Measurements from ENCODE around the gene MINK1. TPM values are rescaled to one million over a fixed set of nuclear protein-coding genes. Genes with fewer than 3 reads are reported as not detected.
"Not testable (repeated sequence)": the region's sequence is repeated elsewhere in the genome, so short reads cannot be mapped to it uniquely, and the experiment has no call there.

The MINK1 gene
- total RNA-seq, 1 donor from 2014 or later, result 65.3 TPM

GRCh38 chr17:4852567-4853207, 19.5 kb downstream of the MINK1 start:
- POLR2A ChIA-PET, result interaction anchor here (0.6 kb wide), 1 partner anchor 96 kb away, joined by 6 read pairs; the partner anchor contains the start of gene PFN1
- peaks cover 9% of the 10 kb centered on the region for H3K4me1 Mint-ChIP-seq

DNA sequence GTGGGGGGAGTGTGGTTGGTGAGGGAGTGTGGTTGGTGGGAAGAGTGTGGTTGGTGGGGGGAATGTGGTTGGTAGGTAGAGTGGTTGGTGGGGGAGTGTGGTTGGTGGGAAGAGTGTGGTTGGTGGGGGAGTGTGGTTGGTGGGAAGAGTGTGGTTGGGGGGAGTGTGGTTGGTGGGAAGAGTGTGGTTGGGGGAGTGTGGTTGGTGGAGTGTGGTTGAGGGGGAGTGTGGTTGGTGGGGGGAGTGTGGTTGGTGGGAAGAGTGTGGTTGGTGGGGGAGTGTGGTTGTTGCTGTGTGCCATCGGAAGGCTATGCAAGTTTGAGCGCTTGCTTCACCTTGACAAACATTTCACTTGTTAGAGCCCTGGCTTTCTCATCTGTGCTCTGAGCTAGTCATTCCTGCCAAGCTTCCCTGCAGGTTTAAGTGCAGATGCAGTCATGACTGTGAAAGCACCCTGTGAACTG, 20.1 kb downstream of the MINK1 start:
- Mint-ChIP-seq H3K4me1 (peaks cover 10% of the 10 kb centered on the region), H3K36me3 (ENCODE audit: low read depth) (peaks cover 24% of the 10 kb centered on the region), H3K4me3 (no peak overlapping the region), H3K27me3 (no peaks in the 10 kb centered on the region), H3K27ac (no peak overlapping the region), H3K9me3 (no peaks in the 10 kb centered on the region)
- no peak for DNase-seq
- no peak for ATAC-seq (ENCODE audit: low read depth)
- TF ChIP-seq, protein P1, sequence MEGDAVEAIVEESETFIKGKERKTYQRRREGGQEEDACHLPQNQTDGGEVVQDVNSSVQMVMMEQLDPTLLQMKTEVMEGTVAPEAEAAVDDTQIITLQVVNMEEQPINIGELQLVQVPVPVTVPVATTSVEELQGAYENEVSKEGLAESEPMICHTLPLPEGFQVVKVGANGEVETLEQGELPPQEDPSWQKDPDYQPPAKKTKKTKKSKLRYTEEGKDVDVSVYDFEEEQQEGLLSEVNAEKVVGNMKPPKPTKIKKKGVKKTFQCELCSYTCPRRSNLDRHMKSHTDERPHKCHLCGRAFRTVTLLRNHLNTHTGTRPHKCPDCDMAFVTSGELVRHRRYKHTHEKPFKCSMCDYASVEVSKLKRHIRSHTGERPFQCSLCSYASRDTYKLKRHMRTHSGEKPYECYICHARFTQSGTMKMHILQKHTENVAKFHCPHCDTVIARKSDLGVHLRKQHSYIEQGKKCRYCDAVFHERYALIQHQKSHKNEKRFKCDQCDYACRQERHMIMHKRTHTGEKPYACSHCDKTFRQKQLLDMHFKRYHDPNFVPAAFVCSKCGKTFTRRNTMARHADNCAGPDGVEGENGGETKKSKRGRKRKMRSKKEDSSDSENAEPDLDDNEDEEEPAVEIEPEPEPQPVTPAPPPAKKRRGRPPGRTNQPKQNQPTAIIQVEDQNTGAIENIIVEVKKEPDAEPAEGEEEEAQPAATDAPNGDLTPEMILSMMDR (IDR thresholded peaks at IDR 0.05), result no peak
- POLR2A ChIA-PET, result no interaction called here
- CTCF ChIA-PET, result no interaction called here
- intact Hi-C loops (cut with micrococcal nuclease), result no loop called here

More at GRCh38 chr17:4852567-4853207, 19.5 kb downstream of the MINK1 start:
- no peaks in the 10 kb centered on the region for H3K9me3 Mint-ChIP-seq
- no peak overlapping the region for H3K4me3 Mint-ChIP-seq
- DNase-seq (no peak), ATAC-seq (ENCODE audit: low read depth) (no peak)
- peaks cover 24% of the 10 kb centered on the region for H3K36me3 Mint-ChIP-seq (ENCODE audit: low read depth)
- TF ChIP-seq, protein P1 (IDR thresholded peaks at IDR 0.05), result no peak
- H3K27ac Mint-ChIP-seq, result no peak overlapping the region
- intact Hi-C loops (cut with micrococcal nuclease), result no loop called here
- CTCF ChIA-PET, result no interaction called here
- no peaks in the 10 kb centered on the region for H3K27me3 Mint-ChIP-seq

GRCh38 chr17:4854111-4854681, 21.1 kb downstream of the MINK1 start:
- H3K36me3 Mint-ChIP-seq (ENCODE audit: low read depth), result peaks cover 26% of the 10 kb centered on the region
- no peak overlapping the region for H3K27ac Mint-ChIP-seq
- H3K27me3 Mint-ChIP-seq, result no peaks in the 10 kb centered on the region
- no peak for ATAC-seq (ENCODE audit: low read depth)
- H3K4me1 Mint-ChIP-seq, result peaks cover 10% of the 10 kb centered on the region
- H3K9me3 Mint-ChIP-seq, result no peaks in the 10 kb centered on the region
- intact Hi-C loops (cut with micrococcal nuclease), result no loop called here
- DNase-seq, result no peak
- ChIA-PET POLR2A (no interaction called here), CTCF (no interaction called here)
- TF ChIP-seq, protein P1 (IDR thresholded peaks at IDR 0.05), result no peak
- no peak overlapping the region for H3K4me3 Mint-ChIP-seq

GRCh38 chr17:4856271-4856936, 23.3 kb downstream of the MINK1 start:
- TF ChIP-seq, protein P1 (IDR thresholded peaks at IDR 0.05), result no peak
- peaks cover 39% of the 10 kb centered on the region for H3K36me3 Mint-ChIP-seq (ENCODE audit: low read depth)
- ATAC-seq (ENCODE audit: low read depth), result no peak
- DNase-seq, result no peak
- peaks cover 7% of the 10 kb centered on the region for H3K4me1 Mint-ChIP-seq
- no peaks in the 10 kb centered on the region for H3K9me3 Mint-ChIP-seq
- ChIA-PET CTCF (no interaction called here), POLR2A (no interaction called here)
- intact Hi-C loops (cut with micrococcal nuclease), result no loop called here
- H3K27ac Mint-ChIP-seq, result no peak overlapping the region
- no peak overlapping the region for H3K4me3 Mint-ChIP-seq
- no peaks in the 10 kb centered on the region for H3K27me3 Mint-ChIP-seq

- ChIA-PET POLR2A (no interaction called here), CTCF (no interaction called here)
- Mint-ChIP-seq H3K9me3 (no peaks in the 10 kb centered on the region), H3K27ac (no peak overlapping the region), H3K27me3 (no peaks in the 10 kb centered on the region), H3K4me3 (no peak overlapping the region), H3K4me1 (peaks cover 7% of the 10 kb centered on the region), H3K36me3 (ENCODE audit: low read depth) (peaks cover 40% of the 10 kb centered on the region)
- intact Hi-C loops (cut with micrococcal nuclease), result no loop called here
- ATAC-seq (ENCODE audit: low read depth) (no peak), DNase-seq (no peak)
- TF ChIP-seq, protein P1 (IDR thresholded peaks at IDR 0.05), result no peak
Observed at GRCh38 chr17:4856937-4857314, 23.8 kb downstream of the MINK1 start.

GRCh38 chr17:4857347-4857746, 24.2 kb downstream of the MINK1 start:
- CTCF ChIA-PET, result not testable (repeated sequence)

More at GRCh38 chr17:4857347-4857746, 24.2 kb downstream of the MINK1 start:
- H3K4me1 Mint-ChIP-seq; ATAC-seq (ENCODE audit: low read depth); intact Hi-C loops (cut with micrococcal nuclease); DNase-seq; H3K4me3 Mint-ChIP-seq; H3K9me3 Mint-ChIP-seq; H3K27ac Mint-ChIP-seq; H3K27me3 Mint-ChIP-seq: not testable (repeated sequence)
- H3K36me3 Mint-ChIP-seq (ENCODE audit: low read depth), result peaks cover 38% of the 10 kb centered on the region
- POLR2A ChIA-PET, result interaction anchor here (0.6 kb wide), 1 partner anchor 25 kb away, joined by 7 read pairs; no protein-coding TSS in a partner anchor
